Caki2 (cell line): Measurements from ENCODE around the gene TIMP2. TPM values are rescaled to one million over a fixed set of nuclear protein-coding genes. Genes with fewer than 3 reads are reported as not detected.

Experiments
- DNase-seq: peaks from one replicate; pipeline ENCODE4 v3.0.0-alpha.2; 2015; ENCODE audit warnings: low read depth
- in situ Hi-C: cut with HindIII; loops from 2 replicates; pipeline ENCODE4 v1.10.0; 2016; ENCODE audit warnings: low sequenced_read_pairs, low pct_unique_long_range_greater_than_20kb, mixed read lengths
- total RNA-seq: library from RNA; depleted of rRNA; stranded (reverse); fragments of >200 nt; shearing (Covaris generic); gene quantifications from 2 replicates; pipeline ENCODE4 v1.2.3, GENCODE V29; 2014; ENCODE audit warnings: low replicate concordance; rRNA removed

TIMP2 gene
- total RNA-seq, 1 experiment from 2014 or later = 77.2 TPM

DNA sequence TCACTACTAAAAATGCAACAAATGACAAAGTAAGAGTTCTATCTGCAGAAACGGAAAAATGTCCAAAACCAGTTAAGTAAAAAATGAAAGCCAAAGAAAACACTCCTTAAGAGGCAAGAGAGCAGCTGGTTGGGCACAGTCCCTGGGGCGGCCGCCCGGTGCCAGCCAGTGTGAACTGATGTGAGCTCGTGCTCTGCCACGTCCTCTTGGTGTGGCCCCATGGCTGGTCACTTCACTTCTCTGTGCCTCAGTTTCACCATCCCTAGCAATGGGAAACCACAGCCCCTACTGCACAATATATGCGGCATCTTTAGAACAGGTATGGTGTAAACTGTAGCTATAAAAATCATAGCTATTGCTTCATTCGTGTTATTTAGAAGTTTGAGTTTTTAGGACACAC is 105.8 kb downstream of the TIMP2 start:
- in situ Hi-C loops = no loop called here
- no peak for DNase-seq

DNA sequence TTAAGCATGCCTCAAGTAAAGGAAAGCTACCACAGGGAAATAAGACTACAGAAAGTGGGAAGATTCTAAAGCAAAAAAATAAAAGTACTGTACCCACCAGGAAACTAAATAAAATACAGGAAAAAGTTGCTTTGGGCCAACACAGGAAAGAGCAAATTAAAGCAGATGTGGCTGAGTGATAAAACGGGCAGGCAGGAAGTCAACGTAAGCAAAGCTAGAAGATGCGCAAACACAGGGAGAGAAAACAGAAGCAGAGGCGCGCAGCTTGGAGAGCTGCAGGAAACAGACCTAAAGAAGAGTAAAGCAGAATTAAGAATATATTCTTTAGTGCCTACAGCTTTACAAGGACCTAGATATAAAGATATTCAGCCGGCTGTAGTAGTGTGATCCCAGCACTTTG is 106.3 kb downstream of the TIMP2 start:
- no peak for DNase-seq
- in situ Hi-C loops = no loop called here

DNA sequence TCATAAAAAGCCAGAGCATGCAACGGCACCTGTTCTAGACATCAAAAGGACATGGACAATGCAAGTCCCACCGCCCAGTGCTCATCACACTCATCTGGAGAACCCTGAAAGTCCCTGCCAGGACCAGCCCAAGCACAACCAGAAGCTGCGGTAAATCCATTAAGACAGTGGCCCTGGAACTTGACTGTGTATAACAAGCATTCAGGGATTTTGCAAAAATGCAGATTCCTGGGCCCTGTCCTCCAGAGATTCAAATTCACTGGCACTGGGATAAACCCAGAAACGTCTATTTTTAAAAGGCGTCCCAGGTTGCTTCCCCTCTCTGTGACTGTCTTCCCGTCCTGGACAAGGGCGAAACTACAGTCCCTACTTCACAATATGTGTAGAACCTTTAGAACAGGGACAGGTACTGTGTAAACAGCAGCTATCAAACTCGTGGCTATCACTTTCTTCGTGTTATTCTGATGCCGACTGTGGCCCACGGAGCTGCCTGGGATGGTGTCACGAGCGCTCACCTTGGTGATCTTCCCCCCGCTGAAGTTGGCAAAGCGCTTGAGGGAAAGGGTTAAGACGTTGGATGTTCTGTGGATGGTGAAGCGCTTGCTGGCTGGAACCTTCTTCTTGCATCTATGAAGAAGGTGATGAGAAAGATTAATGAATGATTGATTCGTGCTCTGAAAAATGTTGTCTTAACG is 106.9 kb downstream of the TIMP2 start:
- in situ Hi-C loops = no loop called here
- no peak for DNase-seq

DNA sequence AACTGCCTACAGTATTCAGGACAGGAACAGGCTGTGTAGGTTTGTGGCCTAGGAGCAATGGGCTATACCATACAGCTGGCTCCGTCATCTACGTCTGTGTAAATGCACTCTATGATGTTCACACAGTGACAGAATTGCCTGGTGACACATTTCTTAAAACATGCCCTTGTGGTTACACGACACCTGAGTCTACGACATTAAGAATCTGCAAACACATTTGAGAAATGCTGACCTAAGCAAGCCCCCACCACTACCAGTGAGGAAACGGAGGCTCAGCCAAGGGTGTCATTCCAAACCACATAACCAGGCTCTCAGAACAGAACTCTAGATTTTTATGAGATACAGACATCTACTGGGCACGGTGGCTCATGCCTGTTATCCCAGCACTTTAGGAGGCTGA is 108.1 kb downstream of the TIMP2 start:
- no peak for DNase-seq
- in situ Hi-C loops = no loop called here

DNA sequence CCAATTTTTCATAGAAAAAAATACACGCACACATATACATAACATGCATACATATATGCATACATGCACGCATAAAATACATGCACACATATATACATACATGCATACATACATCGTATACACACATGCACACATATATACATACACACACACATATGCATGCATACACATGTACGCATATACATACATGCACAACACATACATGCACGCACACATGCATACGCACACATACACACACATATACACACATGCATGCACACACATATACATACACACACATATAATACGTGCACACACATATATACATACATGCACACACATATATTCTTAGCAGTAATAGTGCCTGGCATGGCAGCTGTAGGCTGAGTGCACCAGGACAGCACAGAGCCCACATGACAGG is 109.5 kb downstream of the TIMP2 start:
- no peak for DNase-seq
- in situ Hi-C loops = no loop called here

DNA sequence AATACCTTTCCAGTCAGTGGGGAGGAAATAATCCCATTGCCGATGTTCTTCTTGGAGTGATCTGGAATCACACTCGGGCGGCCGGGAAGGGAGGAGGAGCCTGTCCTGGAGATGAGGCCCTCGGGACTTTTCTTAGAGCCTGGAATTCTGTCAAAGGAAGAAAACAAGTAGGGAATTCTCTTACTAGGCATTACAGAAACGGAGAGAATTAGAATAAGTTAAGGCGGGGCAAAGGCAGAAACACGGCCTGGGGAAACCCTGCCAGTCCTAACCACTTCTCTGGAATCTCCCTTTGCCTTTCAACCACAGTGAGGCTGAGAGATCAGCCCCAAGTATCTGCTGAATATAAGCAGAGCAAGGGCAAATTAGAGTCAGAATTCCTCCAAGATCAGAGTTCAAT is 112.3 kb downstream of the TIMP2 start:
- DNase-seq = no peak
- in situ Hi-C loops = no loop called here

DNA sequence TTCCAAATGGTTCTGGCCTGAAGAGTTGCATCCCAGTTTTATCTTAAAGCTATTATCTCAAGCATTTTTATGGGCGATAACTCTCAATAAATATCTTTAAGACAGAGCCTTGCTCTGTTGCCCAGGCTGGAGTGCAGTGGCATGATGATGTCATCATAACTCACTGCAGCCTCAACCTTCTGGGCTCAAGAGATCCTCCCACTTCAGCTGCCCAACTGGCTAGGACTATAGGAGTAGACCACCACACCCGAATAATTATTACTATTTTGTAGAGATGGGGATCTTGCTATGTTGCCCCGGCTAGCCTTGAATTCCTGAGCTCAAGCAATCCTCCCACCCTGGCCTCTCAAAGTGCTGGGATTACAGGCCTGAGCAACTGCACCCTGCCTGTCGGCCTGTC is 117.0 kb downstream of the TIMP2 start:
- no peak for DNase-seq
- in situ Hi-C loops = no loop called here

DNA sequence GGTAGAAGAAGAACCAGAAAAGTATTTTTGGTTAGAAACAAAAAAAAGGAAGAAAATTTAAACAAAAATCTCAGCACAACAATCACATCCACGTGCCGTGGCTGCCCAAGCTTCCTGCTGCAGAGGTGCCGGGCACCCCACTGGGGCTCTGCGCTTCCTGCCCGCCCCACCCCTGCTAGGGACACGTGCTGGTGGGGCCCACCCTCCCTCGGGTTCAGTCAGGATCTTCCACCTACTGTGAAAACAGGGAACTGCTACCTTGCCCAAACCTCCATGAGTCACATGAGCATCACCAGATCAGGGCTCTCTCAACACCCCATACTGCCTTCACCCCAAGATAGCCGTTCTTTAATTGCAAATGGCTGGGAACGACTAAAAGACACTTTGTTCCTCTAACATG is 118.7 kb downstream of the TIMP2 start:
- in situ Hi-C loops = no loop called here
- DNase-seq = no peak

DNA sequence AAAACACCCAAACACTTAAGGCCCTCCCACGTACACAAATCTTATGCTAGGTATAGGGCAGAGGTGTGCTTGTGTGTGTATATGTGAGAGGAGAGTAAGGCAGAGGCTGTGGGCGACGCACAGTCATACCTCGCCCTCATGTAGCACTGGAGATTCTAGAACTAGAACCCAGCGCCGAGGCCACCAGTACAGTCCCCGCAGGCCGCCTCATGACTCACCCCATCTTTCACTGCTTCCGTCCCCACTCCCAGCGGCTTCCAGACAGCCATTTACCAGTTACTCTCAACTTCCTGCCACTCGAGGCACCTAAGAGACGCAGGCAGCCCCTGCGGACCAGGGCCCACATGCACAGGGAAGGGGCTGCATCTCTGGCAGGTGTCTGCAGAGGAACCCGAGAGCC is 119.9 kb downstream of the TIMP2 start:
- in situ Hi-C loops = no loop called here
- DNase-seq = no peak

DNA sequence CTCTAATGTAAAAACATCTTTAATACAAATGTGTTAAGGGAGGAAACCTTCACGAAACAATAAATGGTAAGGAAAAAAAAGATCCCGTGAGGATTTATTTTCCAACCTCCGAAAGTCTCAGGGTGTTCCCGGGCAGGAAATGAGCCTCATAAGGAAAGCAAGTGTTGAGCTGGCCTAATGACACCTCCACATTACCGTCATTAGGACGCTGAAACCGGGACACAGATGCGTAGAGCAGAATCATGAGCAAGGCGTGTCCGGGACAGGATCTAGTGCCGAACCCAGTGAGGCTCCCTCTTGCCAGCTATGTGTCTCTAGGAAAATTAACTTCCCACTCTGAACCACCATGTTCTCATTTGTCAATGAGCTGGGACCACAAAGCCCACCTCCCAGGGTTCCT is 120.4 kb downstream of the TIMP2 start:
- in situ Hi-C loops = no loop called here
- no peak for DNase-seq

DNA sequence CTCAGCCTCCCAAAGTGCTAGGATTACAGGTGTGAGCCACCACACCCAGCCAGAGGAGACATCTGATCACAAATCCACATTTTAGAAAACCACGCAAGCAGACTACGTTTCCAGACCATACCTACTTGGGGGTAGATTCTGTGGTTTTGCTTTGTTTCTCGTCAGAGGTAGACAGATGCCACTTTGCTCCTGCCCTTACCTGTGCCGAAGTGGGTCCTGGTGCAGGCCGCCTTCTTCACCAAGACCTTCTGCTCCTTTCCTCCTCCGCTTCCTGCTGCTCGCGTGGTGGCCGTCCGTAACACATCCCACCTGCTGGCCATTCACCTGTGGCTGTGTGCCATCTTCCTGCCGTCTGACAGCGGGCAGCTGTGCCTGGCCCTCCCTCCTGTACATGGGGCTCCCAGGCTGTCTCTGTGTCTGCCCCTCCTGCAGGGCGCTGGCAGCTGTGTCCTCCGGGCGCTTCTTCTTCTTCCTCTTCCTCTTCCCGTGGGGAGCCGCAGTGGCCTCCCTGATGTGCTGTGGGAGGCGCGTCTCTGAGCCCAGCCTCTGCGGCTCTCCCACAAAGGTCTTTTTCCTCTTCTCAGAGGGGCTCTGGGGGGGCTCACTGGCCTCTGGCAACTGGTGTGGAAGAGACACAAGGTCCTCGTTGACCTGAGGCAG is 121.9 kb downstream of the TIMP2 start:
- in situ Hi-C loops = no loop called here
- no peak for DNase-seq

Other genes with a start within 250 kb of the TIMP2 start
- 52.6 and 58.0 TPM in 2 replicates for gene CYTH1, start 143.1 kb downstream of the TIMP2 start, total RNA-seq
- 28.8 and 32.9 TPM in 2 replicates for gene USP36, start 84.6 kb downstream of the TIMP2 start, total RNA-seq
- gene CEP295NL, start 22.2 kb downstream of the TIMP2 start, total RNA-seq = 0.35 TPM in 1 of 2 replicates, not detected in the other
- gene LGALS3BP, start 54.5 kb upstream of the TIMP2 start, total RNA-seq = 345 and 478 TPM in 2 replicates
- gene CANT1, start 84.4 kb upstream of the TIMP2 start, total RNA-seq = 63.0 and 77.3 TPM in 2 replicates
- gene C1QTNF1, start 98.8 kb upstream of the TIMP2 start, total RNA-seq = not detected in 2 replicates
- gene ENGASE, start 149.4 kb upstream of the TIMP2 start, total RNA-seq = 12.8 and 12.9 TPM in 2 replicates